ENCODE measurements around the gene SPSB1.
"Not testable (repeated sequence)": the region's sequence is repeated elsewhere in the genome, so short reads cannot be mapped to it uniquely, and the experiment has no call there.

The SPSB1 gene

GRCh38 chr1:9279172-9279840 is 13.4 kb upstream of the SPSB1 start:
- no peak for DNase-seq (ENCODE audit: low read depth)

GRCh38 chr1:9280015-9280860 is 12.5 kb upstream of the SPSB1 start:
- DNase-seq (ENCODE audit: low read depth), result no peak

- no peak for DNase-seq (ENCODE audit: low read depth)
These were observed 11.4 kb upstream of the SPSB1 start for GRCh38 chr1:9281071-9281827.

GRCh38 chr1:9281908-9282695 is 10.6 kb upstream of the SPSB1 start:
- no peak for DNase-seq (ENCODE audit: low read depth)

- no peak for DNase-seq (ENCODE audit: low read depth)
These were observed 10.1 kb upstream of the SPSB1 start for GRCh38 chr1:9282696-9282955.

GRCh38 chr1:9284061-9284460 is 8.6 kb upstream of the SPSB1 start:
- no peak for DNase-seq (ENCODE audit: low read depth)

GRCh38 chr1:9286556-9286955 is 6.1 kb upstream of the SPSB1 start:
- no peak for DNase-seq (ENCODE audit: low read depth)

GRCh38 chr1:9289090-9289534 is 3.6 kb upstream of the SPSB1 start:
- peak; percentile 53 for DNase-seq (ENCODE audit: low read depth)

GRCh38 chr1:9289711-9290485 is 2.8 kb upstream of the SPSB1 start:
- no peak for DNase-seq (ENCODE audit: low read depth)

- DNase-seq (ENCODE audit: low read depth), result no peak
These were observed 757 bp upstream of the SPSB1 start for GRCh38 chr1:9291914-9292360.

- no peak for DNase-seq (ENCODE audit: low read depth)
These were observed 493 bp downstream of the SPSB1 start for GRCh38 chr1:9293241-9293532.

- no peak for DNase-seq (ENCODE audit: low read depth)
These were observed 1.1 kb downstream of the SPSB1 start for GRCh38 chr1:9293533-9294404.

- DNase-seq (ENCODE audit: low read depth), result no peak
These were observed 1.7 kb downstream of the SPSB1 start for GRCh38 chr1:9294405-9294773.

GRCh38 chr1:9294910-9295636 is 2.4 kb downstream of the SPSB1 start:
- DNase-seq (ENCODE audit: low read depth), result no peak

- DNase-seq (ENCODE audit: low read depth), result no peak
These were observed 3.2 kb downstream of the SPSB1 start for GRCh38 chr1:9295884-9296283.

GRCh38 chr1:9296850-9297249 is 4.2 kb downstream of the SPSB1 start:
- DNase-seq (ENCODE audit: low read depth), result no peak

- no peak for DNase-seq (ENCODE audit: low read depth)
These were observed 5.1 kb downstream of the SPSB1 start for GRCh38 chr1:9297831-9298230.

GRCh38 chr1:9298282-9298681 is 5.6 kb downstream of the SPSB1 start:
- DNase-seq (ENCODE audit: low read depth), result no peak

GRCh38 chr1:9299571-9300541 is 7.2 kb downstream of the SPSB1 start:
- not testable (repeated sequence) for DNase-seq (ENCODE audit: low read depth)
